Measurements from ENCODE around the gene CAGE1.

CAGE1 gene

DNA sequence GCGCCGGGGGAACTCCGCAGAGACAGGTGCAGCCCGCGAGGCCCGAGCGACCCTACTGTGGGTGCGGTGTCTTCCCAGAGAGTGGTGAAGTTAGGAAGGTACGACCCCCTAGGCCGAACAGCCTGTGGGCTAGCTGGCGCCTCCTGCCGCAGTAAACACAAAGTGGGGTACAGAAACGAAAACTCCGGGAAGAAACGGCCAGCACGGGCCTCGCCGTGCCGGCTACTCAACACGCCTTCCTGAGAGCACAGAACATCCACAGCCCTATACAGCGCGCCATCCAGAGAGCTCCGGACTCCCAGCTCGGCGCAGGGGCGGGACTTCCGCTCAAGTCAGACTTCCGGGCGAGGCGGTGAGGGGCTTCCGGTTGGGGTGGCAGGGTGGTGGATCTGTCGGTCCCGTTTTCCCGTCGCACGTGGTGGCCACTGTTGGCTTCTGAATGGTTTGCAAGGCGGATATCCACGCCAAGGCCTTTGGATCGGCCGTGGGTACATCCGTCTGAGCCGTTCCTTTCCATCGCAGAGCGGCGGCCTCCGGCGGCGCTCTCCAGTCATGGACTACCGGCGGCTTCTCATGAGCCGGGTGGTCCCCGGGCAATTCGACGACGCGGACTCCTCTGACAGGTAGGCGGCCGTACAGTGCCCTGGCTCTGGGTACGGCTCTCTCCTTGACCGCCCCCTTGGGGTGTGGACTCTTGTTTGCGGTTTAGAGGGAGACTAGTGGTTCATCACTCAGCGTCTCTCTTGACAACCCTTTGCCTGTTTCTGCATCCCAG lies at the start of gene CAGE1, which contains the start of gene RIOK1:
CAGE1 (minus strand) TSS at position 292 of the 775 bp plus-strand sequence. CDS start 2,569 bp downstream, outside the sequence.
RIOK1 (plus strand) TSS at position 358 of the 775 bp plus-strand sequence; CDS start at position 553, 195 bp downstream.
- peak; percentile 97 for DNase-seq

DNA sequence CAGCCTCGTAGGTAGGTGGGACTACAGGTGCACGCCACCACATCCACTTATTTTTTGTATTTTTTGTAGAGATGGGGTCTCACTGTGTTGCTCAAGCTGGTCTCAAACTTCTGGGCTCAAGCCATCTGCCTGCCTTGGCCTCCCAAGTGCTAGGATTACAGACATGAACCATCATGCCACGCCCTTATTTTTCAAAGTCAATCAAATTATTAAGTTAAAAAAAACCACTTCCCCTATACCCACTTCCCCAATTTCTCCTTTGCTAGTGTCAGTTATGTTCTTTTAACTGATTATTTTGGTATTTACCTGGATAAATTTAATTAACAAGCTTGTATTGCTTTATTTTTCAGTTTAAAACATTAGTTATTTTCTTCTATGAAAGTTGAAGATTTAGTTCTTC lies 49.7 kb upstream of the CAGE1 start:
- DNase-seq, result no peak

DNA sequence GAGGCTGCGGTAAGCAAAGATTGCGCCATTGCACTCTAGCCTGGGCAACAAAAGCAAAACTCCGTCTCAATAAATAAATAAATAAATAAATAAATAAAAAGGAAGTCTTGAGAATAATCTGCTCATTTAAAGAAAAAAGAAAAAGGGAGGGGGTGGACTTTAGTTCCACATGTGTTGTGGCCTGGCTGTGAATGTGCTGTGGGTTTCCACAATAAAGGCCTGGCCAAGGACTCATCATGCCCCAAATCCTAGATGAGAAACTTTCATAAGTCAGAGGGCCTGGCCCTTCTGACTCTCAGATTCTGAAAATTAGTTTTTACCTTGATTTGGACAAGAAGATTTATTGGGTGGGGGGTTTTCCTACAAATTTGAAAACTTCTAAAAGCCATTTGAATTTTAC lies 48.5 kb upstream of the CAGE1 start:
- no peak for DNase-seq

DNA sequence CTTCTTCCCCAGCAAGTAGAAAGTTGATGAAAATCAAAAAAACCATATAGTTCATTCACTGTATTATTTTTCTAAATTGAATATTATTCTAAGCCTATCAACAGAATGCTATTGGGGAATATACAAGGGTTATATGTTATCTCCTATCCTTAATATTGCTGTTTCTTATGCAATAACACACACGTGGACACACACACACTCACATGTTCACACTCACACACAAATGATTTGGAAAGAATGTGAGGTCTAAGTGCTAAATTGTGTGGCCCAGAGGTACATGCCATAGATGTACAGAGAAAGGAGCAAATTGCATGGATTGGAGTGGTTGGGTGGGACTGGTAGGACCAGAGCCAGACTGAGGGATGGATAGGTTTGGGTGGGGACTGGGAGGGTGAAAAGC lies 45.1 kb upstream of the CAGE1 start:
- no peak for DNase-seq

DNA sequence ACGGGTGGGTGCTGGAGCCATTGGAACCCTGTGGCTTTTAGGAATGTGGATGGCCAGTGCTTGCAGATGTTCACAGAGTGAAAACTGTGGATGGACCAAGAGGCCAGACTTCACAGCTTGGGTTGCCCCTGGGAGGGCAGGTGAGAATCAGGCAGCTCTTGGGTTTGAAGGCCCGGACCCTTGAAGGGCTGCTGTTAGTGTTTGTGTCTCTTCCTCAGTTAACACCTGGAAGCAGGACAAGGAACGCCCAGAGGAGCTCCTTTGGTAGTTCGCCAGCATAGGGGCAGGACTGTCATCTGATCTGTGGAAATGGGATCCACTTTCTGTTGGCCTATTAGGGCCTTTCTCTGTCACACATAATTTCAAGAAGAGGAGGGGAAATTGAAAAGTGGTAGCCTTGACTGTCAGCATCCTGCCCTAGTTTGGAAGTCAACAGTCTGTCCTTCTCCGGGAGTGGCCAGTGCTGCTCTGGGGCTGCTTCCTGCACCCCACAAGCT lies 43.6 kb upstream of the CAGE1 start:
- peak; percentile 5 for DNase-seq

DNA sequence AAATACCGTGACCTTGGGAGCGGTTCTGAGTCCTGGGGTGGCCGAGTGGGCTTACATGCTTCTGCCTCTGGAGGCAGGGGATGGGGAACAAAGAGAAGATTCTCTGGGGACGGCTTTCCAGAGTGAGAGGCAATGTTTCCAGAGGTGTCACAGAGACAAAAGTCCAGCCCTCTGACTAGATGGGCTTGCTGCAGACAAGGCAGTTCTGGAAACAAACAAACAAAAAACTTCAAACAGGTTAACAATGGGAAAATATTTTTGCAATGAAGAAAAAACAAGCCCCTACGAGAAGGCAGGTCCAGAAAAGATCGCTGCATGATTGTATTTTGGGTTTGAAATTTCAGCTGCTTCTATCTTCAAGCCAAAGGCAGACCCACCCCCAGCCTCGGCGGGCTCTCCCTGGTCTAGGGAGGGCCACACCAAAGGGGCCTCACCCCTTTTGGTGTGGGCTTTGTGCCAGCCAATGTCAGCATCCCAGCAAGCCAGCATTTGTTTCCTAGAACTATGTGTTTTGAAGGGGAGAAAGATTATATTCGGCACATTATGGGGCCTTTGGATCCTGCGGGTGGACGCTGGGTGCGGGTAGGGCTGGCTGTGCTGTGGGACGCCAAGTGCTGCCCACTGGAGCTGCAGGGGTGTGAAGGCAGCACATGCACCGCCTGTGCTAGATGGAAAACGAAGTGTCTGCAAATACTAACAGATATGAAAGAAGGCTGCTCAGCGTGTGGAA lies 43.0 kb upstream of the CAGE1 start:
- DNase-seq, result peak; percentile 9

DNA sequence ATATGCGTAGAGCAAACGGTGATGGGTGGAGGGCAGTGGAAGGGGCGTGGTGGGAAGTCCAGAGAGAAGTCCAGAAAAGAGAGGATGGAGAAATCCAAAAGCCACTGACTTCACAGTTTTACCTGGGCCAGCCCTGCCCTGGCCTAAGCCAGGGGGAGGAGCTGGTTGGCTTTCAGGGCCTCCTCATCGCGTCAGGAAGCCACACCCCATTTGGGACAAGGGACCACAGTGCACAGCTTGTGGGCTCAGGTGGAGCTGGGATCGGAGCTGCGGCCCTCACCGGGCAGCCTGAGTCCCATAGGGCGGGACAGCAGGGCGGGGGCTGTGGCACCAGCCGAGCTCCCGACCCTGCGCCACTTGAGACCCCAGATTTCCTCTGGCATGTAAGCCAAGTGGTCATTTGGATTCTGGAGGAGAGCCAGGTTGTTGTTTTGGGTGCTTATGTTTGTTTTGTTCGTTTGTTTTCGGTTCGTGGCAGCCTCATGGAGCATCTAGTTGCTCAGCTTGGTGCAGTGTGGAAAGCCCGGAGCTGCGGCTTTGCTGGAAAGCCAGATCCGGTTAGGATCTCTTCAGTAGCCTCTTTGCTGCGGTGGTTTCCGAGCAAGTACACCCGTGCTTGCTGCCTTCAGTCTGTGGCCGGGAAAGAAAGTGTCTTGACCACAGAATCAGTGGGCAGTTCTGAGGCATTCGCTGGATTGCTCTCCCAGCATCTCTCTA lies 42.3 kb upstream of the CAGE1 start:
- DNase-seq, result peak; percentile 78

GRCh38 chr6:7431313-7431673 lies 41.8 kb upstream of the CAGE1 start:
- DNase-seq, result no peak

DNA sequence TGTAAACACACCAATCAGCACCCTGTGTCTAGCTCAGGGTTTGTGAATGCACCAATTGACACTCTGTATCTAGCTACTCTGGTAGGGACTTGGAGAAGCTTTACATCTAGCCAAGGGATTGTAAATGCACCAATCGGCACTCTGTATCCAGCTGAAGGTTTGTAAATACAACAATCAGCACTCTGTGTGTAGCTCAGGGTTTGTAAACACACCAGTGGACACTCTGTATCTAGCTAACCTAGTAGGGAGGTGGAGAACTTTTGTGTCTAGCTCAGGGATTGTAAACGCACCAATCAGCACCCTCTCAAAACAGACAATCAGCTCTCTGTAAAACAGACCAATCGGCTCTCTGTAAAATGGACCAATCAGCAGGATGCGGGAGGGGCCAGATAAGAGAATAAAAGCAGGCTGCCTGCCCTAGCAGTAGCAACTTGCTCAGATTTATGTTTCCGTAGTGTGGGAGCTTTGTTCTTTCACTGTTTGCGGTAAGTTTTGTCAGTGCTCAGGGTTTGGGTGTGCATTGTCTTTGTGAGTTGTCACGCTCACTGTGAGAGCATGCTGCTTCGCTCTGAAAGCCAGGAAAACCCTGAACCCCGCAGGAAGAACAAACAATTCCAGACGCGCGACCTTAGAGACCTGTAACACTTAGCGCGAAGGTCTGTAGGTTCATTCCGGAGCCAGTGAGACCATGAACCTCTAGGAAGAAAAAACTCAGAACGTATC lies 37.1 kb upstream of the CAGE1 start:
- DNase-seq, result no peak

DNA sequence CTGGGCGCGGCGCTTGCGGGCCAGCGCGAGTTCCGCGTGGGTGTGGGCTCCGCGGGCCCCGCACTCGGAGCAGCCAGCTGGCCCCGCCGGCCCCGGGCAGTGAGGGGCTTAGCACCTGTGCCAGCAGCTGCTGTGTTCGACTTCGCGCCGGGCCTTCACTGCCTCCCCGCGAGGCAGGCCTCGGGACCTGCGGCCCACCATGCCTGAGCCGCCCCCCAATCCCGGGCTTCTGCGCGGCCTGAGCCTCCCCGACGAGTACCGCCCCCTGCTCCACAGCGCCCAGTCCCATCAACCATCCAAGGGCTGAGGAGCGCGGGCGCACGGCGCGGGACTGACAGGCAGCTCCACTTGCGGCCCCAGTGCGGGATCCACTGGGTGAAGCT lies 36.3 kb upstream of the CAGE1 start:
- no peak for DNase-seq

- peak; percentile 41 for DNase-seq
Measured at GRCh38 chr6:7424967-7425807, 35.6 kb upstream of the CAGE1 start.

GRCh38 chr6:7424058-7424457 lies 34.5 kb upstream of the CAGE1 start:
- no peak for DNase-seq

DNA sequence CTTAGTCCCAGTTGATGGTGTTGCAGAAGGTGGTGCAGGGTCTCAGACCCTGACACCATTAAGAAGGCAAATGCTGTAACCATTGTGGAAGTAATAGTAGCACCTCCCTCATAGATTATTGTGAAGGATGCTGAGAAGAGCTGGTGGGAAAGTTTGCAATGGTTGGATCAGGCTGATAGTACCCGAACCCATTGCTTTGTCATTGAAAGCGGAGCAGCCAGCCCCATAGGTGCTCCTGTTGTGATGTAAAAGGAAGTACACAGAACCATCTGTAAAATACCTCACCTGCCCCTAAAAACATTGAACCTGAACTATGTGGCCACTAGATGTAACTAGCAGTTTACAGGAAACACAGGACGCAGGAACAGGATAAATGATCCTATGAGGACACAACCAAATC lies 31.5 kb upstream of the CAGE1 start:
- no peak for DNase-seq

DNA sequence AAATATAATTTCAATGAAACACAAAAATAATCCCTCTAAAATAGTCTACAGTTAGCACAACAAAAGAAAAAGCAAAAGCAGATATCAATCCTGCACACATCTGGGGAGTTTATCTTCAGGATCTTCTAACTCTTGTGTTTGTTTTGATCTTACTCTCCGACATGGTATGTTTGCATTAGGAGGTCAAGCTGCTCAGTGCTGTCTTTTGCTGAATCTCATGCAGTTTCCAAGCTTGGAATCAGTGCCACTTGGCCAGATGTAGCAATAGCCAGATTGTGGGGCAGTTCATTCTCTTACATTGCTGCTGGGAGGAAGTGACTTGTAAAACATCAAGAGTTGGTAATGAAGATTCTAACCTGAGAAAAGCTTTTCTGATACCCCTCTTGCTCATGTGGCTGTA lies 29.5 kb upstream of the CAGE1 start:
- no peak for DNase-seq

DNA sequence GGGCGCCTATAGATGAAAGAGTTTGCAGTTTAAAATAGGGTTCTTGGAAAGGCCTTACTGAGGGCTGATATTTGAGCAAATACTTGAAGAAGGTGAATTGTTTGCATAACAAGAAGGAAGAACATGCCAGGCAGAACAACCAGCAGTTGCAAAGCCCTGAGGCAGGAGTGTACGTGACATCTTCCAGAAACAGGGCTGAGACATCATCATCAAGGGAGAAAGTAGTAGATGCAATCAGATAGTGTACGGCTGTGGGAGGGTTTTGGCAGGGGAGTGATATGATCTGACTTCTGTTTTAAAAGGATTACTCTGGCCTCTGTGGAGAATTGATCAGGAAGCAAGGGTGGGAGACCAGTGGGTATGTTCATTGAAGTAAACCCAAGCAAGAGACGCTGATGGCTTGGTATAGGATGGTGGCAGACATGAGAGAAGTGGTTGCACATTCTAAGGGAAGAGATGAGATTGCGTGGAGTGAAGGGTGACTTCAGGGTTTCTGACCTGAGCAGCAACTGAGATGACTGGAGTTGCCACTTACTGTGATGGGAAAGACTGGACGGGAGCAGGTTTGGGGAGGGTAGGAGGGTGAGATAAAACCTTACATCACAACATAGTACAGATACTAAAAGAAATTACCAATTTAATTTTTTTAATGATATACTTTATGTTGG lies 28.8 kb upstream of the CAGE1 start:
- DNase-seq, result no peak

DNA sequence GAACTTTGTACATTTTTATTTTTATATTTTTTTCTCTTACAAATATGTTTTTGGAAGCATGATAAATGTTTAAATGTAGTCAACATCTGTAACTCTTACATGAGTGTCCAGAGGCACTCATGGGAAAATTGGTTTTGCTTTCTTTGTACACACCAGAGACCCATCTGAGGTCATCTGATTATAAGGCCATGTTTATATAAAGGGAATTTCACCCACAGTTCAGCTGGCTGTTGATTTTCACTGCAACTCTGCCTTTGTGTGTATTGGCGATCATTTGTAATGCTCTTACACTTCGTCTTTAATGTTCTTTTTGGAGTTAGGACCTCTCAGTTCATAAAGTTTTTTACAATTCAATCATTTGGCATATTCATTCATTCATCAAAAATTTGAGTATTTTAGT lies 28.1 kb upstream of the CAGE1 start:
- no peak for DNase-seq

DNA sequence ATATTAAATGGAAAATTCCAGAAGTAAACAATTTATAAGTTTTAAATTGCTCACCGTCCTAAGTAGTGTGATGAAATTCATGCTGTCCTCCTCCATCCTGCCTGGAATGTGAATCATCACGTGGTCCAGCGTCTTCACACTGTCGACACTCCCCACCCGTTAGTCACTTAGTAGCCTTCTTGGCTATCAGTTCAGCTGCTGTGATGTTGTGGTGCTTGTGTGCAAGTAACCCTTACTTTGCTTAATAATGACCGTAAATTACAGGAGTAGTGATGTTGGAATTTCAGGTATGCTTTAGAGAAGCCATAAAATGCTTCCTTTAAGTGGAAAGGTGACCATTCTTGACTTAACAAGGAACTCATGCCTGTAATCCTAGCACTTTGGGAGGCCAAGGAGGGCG lies 25.3 kb upstream of the CAGE1 start:
- DNase-seq, result no peak

DNA sequence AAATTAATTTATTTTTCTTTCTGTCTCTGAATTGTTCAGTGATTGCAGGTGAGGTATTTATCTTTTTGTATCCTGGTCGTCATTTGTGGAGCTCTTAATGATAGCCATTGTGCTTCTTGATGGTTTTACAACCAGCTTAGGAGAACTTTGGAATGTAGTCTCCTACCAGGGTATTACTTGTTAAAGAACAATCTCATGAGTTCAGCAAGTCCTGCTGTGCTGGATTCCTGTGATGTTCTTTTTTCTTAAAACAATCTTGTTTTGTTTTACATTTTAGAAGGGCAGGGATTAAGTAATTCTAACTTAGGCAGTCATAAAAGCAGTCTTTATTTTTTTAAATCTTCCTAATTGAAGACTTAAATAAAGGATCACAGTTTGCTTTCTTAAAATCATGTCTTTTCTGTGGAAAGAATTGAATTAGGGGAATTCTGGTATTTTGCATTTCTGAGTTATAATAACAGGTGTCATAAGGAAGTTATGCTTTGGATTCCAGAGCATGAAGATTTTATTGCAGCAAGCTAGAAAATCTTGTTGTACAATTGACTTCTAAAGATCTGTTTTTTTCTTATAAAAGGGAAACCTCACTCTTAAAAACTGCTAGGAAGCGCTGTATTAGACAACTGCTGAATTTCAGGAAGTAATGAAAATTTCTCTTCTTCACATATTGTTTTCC lies 23.7 kb upstream of the CAGE1 start:
- no peak for DNase-seq

- DNase-seq, result no peak
Measured at GRCh38 chr6:7411328-7411727, 21.8 kb upstream of the CAGE1 start.

DNA sequence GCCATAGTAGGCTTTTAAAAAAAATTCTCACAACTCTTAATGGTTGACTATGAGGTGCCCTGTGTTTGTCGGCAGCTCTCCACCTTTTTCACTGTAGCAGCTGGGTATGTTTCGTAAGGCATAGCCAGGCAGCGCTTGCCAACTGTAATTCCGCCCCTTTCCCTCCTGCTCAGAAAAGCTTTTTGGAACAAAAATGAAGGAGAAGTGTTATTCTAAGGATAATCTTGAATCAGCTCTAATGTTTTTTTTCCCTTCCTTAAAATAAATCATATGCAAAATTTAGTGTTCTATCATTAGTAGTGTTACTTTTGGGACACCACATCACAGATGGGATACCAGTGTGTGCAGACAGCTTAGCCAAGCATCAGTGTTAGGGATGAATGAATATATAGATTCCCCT lies 21.3 kb upstream of the CAGE1 start:
- DNase-seq, result no peak

GRCh38 chr6:7409740-7410139 lies 20.2 kb upstream of the CAGE1 start:
- no peak for DNase-seq

All from NCI-H146 (cell line).